Testis (tissue), 2 donors: ENCODE data around the gene LRIG1.

Experiments
- CTCF ChIP-seq, 3 experiments: fragments of 450-650 bp in 2 of 3; fragments of 200-600 bp in 1 of 3; sonication (generic) in 1 of 3; IDR thresholded peaks; one replicate each; pipeline ENCODE4 v1.5.1; 2016 to 2019; ENCODE audit warnings: antibody characterized with exemption in 3 of 3, mild to moderate bottlenecking in 2 of 3, moderate library complexity in 1 of 3
- POLR2A ChIP-seq: fragments of 450-650 bp; IDR thresholded peaks from one replicate; pipeline ENCODE4 v1.6.1; 2017; ENCODE audit warnings: antibody characterized with exemption, mild to moderate bottlenecking, moderate library complexity

DNA sequence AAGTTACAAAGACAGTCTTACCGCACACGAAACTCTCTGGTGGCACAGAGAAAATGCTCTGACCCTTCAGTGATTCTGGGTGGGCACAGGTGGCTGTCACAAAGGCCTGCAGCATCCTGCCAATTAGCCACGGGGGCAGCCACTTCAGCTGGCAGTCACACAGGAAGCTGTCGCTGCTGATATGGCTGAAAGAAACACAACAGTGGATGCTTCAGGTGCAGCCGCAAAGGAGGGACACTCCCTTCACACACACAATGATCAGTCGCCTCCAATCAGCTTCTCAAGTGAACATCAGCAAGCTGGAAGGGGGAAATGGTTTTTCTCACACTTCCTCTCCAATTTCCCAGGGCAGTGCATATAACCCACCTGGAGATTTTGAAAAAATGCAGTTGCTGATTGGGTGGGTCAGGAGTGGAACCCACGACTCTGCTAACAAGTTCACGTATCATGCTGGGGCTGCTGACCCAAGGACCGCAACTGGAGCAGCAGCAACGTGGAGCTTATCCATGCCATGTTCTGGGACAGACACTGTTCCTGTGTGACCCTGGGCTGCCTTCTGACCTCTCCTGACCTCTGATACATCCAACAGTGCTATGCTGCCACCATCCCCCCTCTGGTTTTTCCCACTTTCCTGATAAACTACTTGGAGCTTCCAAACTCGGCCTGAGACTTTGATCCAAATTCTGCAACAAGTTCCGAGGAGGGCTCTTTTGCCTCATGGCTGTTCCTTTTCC lies 106.6 kb downstream of the LRIG1 start:
- TF ChIP-seq CTCF (IDR thresholded peaks at IDR 0.05) (no peak), POLR2A (no peak)
